ENCODE data around the gene NCOA1.
"Not testable (repeated sequence)": the region's sequence is repeated elsewhere in the genome, so short reads cannot be mapped to it uniquely, and the experiment has no call there.

The NCOA1 gene

GRCh38 chr2:24644032-24644431, 153.0 kb downstream of the NCOA1 start:
- no peak for DNase-seq

GRCh38 chr2:24650997-24651642, 160.1 kb downstream of the NCOA1 start:
- DNase-seq: no peak

GRCh38 chr2:24651643-24652003, 160.6 kb downstream of the NCOA1 start:
- DNase-seq: no peak

GRCh38 chr2:24652265-24653182, 161.5 kb downstream of the NCOA1 start:
- no peak for DNase-seq

- DNase-seq: no peak
Observed at GRCh38 chr2:24657818-24658217, 166.8 kb downstream of the NCOA1 start.

- no peak for DNase-seq
Observed at GRCh38 chr2:24658531-24659202, 167.6 kb downstream of the NCOA1 start.

GRCh38 chr2:24659862-24660261, 168.8 kb downstream of the NCOA1 start:
- DNase-seq: no peak

- no peak for DNase-seq
Observed at GRCh38 chr2:24667542-24667941, 176.5 kb downstream of the NCOA1 start.

- no peak for DNase-seq
Observed at GRCh38 chr2:24671230-24671629, 180.2 kb downstream of the NCOA1 start.

GRCh38 chr2:24672589-24672988, 181.5 kb downstream of the NCOA1 start:
- peak; percentile 26 for DNase-seq

- DNase-seq: no peak
Observed at GRCh38 chr2:24675338-24675737, 184.3 kb downstream of the NCOA1 start.

- DNase-seq: no peak
Observed at GRCh38 chr2:24676493-24676892, 185.4 kb downstream of the NCOA1 start.

GRCh38 chr2:24678066-24678465, 187.0 kb downstream of the NCOA1 start:
- DNase-seq: not testable (repeated sequence)

- no peak for DNase-seq
Observed at GRCh38 chr2:24680196-24680595, 189.1 kb downstream of the NCOA1 start.

- DNase-seq: no peak
Observed at GRCh38 chr2:24682304-24682703, 191.2 kb downstream of the NCOA1 start.

- DNase-seq: no peak
Observed at GRCh38 chr2:24683408-24683807, 192.4 kb downstream of the NCOA1 start.

- DNase-seq: no peak
Observed at GRCh38 chr2:24690524-24690923, 199.5 kb downstream of the NCOA1 start.

- no peak for DNase-seq
Observed at GRCh38 chr2:24691806-24692205, 200.8 kb downstream of the NCOA1 start.

- DNase-seq: no peak
Observed at GRCh38 chr2:24697792-24698191, 206.7 kb downstream of the NCOA1 start.

- DNase-seq: no peak
Observed at GRCh38 chr2:24702800-24703199, 211.7 kb downstream of the NCOA1 start.

- no peak for DNase-seq
Observed at GRCh38 chr2:24704692-24705091, 213.6 kb downstream of the NCOA1 start.

- DNase-seq: no peak
Observed at GRCh38 chr2:24707143-24707542, 216.1 kb downstream of the NCOA1 start.

GRCh38 chr2:24708537-24709152, 217.6 kb downstream of the NCOA1 start:
- DNase-seq: no peak

Measured in activated CD4-positive, alpha-beta T cell treated with anti-CD3 and anti-CD28 coated beads for 48 hours (primary cell).